GM19468 (cell line): ENCODE data around the gene GIPC2.

Source experiments
- ATAC-seq: cut with Tn5 transposase; IDR thresholded peaks from one replicate; pipeline ENCODE4 v1.9.1; 2021; ENCODE audit warnings: mild to moderate bottlenecking, moderate library complexity, moderate number of reproducible peaks; ENCODE audit not compliant: unreplicated experiment; ENCODE audit errors: extremely low read depth

Gene GIPC2

DNA sequence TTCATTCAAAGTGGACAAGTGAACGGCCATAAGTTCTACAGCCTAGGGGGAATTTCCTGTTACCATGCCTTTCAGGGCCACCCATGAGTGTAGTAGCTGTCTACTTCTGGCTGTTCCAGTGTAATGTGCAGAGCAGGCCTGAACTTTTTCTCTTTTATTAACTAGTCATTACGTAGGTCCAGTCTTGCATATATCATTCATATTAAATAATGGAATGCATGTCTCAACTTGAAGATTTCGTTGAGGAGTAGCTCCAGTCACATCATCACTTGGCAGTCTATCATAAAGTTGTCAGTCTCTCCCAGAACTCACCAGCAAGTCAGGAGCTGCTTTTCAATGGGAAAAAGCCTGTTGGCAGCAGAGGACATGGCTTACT, 12.0 kb upstream of the GIPC2 start:
- no peak for ATAC-seq

GRCh38 chr1:78035121-78035520, 10.6 kb upstream of the GIPC2 start:
- no peak for ATAC-seq

DNA sequence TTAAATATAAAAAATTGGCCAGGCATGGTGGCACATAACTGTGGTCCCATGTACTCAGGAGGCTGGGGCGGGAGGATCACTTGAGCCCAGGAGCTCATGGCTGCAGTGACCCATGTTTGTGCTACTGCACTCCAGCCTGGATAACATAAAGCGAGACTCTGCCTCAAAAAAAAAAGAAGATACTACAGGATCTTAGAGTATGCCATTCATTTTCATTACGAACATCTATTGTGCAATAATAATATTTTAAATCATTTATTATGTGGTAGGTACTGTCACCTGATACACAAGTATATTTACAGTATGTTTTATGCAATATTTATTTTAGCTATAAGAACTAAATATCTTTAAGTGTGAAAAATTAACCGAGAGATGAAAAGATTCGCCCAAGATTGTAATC, 9.3 kb upstream of the GIPC2 start:
- no peak for ATAC-seq

GRCh38 chr1:78038071-78038470, 7.7 kb upstream of the GIPC2 start:
- ATAC-seq, result no peak

DNA sequence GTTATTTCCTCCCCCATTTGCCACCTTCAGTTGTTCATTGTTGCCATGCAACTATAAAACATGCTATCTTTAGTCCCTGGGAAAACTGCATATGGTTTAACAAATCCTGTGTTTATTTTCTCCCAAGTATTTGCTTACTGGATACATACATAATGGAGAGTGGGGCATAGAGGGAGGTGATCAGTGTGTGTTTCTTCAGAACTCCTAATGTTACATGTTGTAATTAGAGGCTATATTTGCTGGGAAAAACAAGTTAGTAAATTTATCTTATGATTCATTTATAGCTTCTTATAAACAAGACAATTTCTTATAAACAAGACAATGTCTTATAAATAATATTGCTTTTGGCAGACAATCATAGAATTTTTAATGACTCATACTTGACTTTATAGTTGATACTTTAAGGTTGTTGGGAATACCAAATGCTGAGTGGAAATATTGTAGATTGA, 7.3 kb upstream of the GIPC2 start:
- ATAC-seq, result no peak

GRCh38 chr1:78040484-78041089, 5.2 kb upstream of the GIPC2 start:
- no peak for ATAC-seq

- no peak for ATAC-seq
Measured at GRCh38 chr1:78043436-78043835, 2.3 kb upstream of the GIPC2 start.

DNA sequence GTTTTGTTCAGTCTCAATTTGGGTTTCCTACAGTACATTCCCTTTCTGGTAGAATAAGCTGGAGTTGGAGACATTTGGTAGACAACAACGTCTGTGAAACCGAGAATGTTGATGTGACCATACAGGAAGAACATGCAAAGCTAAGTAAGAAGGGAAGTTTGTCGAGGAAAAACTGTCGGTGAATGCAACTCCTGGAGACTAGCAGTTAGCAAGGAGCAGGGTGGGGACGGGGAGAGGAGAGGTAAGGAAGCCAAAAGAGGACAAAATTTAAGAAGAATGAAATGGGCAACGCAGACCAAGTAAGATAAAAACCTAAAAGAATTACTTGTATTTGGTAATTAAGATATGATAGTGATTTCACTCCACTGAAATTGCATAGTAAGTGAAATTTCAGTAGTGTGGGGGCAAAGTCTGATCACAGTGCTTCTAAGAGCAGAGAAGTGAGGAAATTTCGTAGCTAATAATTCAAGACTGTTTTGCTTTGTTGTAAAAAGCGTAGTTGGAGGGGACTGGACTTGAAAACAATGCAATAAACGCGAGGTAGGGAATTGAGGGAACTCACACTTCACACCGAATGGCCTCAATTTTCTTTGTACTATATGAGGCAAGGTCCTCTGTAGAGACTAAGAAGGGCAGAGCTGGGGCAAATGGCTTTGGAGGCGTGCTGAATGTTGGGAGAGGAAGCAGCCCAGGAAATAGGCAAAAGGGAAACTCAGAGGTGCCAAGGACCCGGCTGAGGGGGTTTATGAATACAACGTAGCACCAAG, 787 bp upstream of the GIPC2 start:
- no peak for ATAC-seq

DNA sequence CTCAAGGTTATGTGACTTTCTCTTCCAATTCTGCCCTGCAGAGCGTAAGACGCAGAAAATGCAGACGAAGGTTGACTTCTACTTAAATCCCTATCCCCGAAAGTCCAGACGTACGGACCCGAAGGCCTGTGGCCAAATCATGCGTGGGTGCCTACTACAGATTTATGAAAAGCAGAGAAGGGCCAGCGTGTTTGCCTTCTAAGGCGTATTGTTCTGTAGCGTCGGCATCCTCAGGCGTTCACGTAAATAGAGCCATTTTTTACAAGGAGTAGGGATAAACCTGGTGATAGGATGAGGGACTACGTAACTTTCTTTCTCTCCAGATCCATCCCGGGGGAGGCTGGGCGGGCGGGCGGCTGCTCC, 222 bp upstream of the GIPC2 start:
- ATAC-seq, result no peak

DNA sequence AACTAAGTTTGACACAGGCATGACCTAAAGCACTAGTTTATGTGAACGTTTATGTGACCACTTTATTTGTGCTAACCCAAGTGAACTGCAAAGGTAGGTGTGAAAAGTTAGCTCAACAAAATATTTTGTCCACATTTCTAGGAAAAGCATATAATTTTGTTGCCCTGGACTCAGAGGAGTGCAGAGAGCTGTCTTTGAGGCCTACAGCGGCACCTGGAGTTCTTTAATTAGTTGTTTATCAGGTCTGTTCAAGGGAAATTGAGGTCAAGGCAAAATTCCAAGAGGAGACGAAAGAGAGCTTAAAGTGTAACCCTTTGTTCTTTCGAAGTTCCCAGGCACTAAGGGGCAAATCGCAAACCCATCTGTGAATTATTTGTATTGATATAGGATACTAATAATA, 1.3 kb downstream of the GIPC2 start:
- ATAC-seq, result no peak

GRCh38 chr1:78047631-78048030, 1.9 kb downstream of the GIPC2 start:
- no peak for ATAC-seq

GRCh38 chr1:78048446-78048845, 2.7 kb downstream of the GIPC2 start:
- no peak for ATAC-seq

- no peak for ATAC-seq
Measured at GRCh38 chr1:78049396-78049795, 3.6 kb downstream of the GIPC2 start.

DNA sequence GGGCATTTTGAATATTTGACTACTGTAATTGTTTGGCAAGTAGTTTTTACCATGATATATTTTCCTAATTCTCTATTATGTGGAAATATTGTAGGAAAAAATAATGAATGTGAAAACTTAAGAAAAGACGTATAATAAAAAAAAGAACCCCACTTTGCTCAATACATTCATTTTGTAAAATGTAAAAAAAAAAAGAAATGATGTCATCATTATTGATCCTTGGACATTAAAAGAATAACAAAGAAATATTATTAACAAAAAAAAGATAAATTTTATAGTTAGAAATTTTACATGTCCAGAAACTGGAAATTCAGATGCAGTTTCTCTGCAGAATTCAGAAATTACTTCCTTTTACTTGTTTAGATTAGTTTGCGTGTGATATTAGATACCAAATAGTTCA, 5.2 kb downstream of the GIPC2 start:
- ATAC-seq, result no peak

DNA sequence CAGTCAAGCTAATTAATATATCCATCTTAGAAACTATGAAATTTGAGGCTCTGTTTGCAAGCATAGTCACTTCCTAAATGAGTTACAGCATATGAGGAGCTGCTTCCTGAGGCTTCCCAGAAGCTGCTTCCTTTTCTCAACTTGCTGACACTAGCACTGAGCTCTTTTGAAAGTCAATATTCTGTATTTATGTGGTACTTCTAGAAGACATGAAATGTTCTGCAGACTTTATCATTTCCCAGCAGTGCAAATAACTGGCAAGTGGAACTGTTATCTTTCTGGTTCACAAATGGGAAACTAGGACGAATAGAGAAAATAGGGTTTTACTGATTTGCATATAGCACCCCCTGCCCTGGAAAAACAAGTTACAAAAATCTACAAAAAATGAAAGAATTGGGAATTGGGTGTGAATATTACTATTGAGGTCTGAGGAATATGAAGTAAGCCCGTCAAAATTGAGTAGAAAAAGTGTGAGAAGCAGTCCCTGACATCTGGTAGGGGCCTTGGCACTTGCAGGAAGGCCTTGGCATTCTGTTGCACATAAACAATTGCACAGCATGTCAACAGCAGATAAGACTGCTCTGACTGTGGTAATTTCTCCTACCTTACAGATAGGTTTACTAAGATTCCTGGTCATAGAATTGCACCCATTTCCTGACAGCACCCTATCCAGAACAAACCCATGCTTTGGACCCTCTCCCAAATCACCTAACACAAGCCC, 7.1 kb downstream of the GIPC2 start:
- no peak for ATAC-seq

DNA sequence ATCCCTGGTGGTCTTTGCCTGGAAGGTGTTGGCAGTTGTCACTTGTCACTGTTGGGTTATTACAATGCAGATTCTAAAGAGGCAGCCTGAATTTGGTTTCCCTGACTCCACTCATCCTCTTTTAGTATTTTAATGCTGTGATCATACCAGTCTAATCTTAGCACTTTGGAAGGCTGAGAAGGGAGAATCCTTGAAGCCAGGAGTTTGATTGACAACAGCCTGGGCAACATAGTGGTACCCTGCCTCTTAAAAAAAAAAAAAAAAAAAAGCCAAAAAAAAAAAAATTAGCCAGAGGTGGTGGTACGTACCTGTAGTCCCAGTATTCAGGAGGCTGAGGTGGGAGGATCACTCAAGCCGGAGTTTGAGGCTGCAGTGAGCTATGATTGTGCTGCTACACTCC, 7.7 kb downstream of the GIPC2 start:
- ATAC-seq, result no peak

DNA sequence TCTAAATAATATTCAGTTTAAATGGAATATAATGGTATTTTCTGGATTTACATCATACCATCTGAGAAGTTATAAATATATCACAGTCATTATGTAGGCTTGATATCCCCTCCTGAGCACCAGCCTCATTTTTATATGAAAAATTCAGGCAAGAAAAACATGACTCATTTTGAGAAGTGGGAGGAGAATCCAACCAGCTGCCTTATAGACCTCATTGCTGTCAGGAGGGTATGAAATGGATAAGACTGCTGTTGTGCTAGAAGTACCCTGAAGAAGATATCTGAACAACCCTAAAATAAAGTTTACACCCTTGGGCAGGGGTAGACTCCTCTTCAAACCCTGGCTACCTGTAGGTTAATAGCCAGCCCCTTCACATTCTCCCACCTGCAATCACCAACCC, 8.8 kb downstream of the GIPC2 start:
- ATAC-seq, result no peak

DNA sequence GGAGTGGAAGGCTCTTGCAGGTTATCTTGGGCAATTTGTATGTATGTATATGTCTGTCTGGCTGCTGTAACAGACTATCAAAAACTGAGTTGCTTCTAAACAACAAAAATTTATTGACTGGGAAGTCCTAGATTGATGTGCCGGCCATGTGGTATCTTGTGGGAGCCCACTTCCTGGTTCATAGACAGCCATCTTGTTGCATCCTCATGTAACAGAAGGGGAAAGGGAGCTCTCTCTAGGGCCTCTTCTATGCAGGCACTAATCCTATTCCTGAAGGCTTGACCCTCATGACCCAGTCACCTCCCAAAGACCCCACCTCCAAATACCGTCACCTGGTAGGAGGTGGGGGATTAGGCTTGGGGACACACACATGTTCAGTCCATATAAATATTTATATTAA, 9.2 kb downstream of the GIPC2 start:
- ATAC-seq, result no peak

DNA sequence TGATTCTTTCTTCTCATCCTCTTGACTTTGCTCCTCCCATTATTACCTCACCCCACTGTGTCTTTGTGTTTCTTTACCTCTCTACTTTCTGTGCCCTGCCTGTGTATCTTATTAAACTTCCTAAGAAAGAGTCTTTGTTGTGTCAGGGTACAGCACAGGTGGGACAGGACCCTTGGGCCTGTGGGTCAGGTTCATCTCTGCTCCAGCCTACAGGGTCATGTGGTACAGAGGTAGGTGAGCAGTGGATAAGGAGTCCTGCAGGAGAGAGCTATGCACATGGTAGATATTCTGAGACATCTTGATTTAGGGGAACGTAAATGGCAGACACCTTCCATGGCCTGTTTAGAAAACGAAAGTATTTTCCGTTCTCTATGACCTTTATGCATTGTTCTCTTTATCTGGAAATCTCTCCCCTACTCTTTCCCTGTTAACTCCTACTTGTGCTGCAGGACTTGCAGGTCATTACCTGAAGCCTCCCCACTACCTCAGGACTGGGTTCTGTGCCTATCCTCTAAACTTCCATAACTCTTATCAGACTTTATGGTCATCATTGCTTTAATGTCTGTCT, 9.9 kb downstream of the GIPC2 start:
- ATAC-seq, result no peak

DNA sequence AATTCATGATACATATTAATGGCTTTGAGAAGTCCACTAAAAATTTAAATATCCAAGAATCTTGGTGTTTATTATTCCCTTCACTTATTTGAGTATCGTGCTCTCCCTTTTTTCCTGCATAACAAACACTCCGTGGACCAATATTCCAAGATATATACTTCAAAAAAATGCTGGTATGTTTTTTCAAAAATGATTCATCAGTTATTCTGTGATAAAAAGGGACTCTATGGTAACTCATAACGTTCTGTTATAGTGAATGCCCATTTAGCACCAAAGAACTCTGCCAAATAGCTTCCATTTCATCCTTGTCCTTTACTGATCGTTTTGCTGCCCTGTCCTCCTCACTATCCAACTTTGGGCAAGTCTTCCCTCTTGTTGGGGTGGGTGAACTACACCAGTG, 12.9 kb downstream of the GIPC2 start:
- ATAC-seq, result no peak

DNA sequence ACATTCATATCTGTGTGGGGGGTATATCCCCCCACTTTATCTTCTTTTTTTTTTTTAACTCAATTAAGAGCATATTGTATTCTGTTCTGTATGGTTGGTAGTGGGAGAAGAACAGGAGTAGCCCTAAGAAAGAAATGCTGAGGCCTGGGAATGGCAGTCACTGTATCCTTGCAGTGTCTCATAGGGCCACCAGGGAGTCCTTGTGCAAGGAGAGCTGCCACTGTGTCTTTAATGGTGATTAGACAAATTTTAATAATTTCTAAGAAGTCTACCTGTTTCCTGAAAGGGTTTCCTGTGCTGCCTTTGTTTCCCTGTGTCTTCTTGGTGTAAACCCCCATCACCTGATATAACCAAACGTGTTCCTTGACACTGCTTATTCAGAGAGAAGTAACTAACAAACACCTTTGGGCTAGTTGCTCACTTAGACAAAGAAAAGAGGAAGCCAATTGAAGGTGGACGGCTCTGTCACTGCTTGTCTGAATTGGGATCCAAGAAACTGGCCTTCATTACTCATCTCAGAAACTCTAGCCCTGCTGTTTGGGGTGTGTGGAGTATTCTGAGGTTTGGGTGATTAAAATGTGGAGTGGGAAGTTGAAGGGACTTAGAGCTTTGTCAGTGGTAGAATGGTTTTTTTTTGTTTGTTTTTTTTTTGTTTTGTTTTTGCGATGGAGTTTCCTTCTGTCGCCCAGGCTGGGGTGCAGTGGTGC, 15.2 kb downstream of the GIPC2 start:
- no peak for ATAC-seq
